Stimulated activated CD8-positive, alpha-beta memory T cell treated with anti-CD3 and anti-CD28 coated beads, Interleukin-2, amount 100 ng/mL, for 1 hour (primary cell): ENCODE measurements around the gene SP7.
A peak's percentile ranks its signal among the peaks of the same experiment; 100 is the strongest.
"Not testable (repeated sequence)": the region's sequence is repeated elsewhere in the genome, so short reads cannot be mapped to it uniquely, and the experiment has no call there.

Experiments used
- DNase-seq, 2 donors: peaks; one replicate each; pipeline ENCODE4 v3.0.0-alpha.2; 2020; ENCODE audit warnings: low read depth in 2 of 2

SP7 gene

DNA sequence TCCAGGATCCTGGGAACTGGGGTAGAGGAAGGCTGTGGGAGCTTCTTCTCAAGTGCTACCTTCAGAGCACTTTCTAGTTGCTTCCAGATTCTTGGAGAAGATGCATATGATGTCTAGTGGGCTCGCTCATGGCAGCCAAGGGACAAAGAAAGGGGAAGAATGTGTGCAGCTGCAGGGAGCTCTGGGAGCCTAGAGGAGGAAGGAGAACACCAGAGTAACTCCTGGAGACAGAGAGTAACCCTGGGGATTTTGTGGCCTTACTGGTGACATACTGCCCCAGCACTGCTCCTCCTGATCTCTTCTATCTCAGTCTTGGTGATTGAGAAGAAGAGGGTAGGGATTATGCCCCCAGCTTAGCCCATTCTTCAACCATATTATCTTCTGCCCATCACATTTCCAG is 10.3 kb upstream of the SP7 start:
- no peak for DNase-seq

DNA sequence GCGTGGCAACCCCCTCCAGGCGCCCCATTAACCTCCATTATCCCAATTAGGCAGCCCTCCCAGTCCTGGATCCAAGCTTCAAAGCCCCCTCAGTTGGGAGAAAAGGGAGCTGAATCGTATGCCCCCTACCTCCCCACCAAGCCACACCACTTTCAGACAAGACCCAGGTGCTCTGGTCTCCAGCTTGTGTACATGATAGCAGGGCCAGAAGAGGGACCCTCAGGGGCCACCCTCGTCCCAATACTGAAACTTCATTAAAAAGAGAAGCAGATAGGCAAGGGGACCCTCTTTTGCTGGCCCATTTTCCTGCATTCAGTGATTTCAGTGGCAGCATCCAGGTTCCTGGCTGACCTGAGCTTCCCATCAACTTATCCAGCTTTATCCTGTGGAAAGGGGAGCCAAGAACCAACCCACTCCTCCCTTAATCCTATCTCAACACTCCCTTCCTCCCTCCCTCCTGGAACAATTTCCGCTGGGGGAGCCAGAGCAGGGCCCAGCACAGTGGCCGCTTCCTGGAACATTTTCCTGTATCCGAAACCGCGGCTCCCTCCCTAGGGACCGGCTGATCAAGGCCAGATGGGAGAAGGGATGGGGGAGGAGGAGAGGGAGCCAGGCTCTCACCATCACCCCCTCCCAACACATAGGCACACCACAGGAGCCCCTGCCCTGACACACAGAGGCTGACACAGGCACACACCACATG is 9.5 kb upstream of the SP7 start:
- DNase-seq: no peak

DNA sequence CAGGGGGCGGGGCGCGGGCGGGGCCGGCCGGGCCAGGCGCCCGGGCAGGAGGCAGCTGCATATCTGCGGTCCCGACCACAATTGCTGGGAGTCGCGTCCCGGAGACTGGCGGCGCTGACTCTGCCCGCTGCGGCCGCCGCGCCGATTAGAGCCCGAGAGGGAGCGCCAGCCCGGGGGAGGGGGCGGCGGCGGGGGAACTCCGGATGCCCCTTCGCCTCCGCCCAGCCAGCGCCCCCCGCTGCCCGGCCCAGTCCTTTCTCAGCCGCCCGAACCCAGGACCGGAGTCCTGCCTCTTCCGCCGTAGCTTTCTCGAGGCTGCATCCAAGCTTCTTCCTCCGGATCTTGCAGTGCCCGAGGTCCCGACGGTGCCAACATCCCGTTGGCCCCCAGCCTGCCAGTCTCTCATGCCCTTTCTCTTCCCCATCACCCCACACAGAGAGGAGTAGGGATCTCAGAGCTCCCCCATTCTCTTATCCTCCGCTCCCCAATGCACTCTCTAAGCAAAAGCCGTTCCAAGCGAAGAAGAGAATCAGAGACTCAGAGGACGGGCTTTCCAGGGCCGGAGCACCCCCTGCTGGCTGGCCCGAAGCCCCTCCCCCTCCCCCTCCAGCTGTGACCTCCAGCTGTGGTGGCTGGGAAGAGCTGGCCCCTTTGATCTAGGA is 8.8 kb upstream of the SP7 start:
- peak; percentile 47 to 51 for DNase-seq

DNA sequence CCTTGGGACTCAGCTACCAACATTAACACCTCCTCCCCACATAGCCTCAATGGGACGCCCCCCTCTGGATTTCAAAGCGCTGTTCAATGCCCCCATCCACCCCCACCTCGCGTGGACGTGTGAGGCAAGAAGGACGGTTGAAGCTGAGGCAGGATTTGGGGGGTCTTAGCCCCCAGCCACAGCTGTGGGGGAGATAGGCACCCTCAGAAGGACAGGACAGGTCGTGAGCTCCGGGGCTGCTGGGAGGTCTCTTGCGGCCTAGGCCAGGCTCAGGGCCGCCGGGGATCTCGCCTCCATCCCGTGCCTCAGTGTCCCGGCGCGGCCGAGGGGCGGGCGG is 8.3 kb upstream of the SP7 start:
- no peak for DNase-seq

DNA sequence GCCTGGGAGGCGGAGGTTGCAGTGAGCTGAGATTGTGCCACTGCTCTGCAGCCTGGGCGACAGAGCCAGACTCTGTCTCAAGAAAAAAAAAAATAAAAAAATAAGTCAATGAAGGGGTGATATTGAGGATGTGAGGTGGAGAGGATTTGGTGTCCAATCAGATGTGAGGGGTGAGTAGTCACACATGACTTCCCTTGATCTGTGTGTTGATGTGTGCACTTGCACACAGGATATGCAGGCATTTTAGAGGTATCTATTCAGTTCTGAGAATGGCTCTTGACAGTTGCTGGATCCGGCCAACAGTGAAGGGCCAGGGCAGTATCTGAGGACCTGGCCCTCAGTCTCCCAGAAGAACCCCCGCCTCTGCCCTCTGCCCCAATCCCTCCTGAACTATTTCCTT is 7.8 kb upstream of the SP7 start:
- no peak for DNase-seq

DNA sequence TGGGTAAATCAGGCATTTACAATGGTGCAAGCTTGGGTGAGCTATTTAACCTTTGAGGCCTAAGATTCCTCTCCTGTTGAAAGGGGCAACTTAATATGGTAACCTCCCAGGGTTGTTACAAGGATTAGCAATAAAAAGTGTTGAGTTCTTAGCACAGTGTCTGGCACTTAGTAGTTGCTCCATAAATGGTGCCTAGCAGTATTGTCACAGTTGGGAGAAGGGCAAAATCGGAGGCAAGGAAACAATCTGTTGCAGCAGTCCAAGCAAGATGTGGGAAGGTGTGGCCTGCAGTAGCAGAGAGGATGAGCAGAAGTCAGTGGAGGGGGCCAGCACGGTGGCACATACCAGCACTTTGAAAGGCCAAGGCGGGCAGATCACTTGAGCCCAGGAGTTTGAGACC is 7.3 kb upstream of the SP7 start:
- DNase-seq: no peak

DNA sequence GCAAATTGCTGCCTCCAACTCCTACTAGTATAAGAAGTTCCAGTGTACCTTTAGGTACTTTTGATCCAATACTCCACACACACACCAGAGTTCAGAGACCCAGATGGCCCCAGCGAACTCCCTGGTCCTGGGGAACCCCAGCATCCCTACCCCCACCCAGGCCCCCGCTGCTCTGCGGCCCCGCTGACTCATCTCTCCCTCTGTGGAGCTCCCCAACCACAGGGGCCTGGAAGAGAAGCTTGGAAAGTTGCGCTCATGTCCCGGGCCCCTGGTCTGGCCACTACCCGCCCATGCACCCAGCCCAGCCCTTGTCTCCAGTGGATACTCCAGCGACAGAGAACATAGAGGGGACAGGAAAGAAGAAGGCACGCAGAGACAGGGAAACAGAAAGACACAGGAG is 4.2 kb upstream of the SP7 start:
- DNase-seq: no peak

DNA sequence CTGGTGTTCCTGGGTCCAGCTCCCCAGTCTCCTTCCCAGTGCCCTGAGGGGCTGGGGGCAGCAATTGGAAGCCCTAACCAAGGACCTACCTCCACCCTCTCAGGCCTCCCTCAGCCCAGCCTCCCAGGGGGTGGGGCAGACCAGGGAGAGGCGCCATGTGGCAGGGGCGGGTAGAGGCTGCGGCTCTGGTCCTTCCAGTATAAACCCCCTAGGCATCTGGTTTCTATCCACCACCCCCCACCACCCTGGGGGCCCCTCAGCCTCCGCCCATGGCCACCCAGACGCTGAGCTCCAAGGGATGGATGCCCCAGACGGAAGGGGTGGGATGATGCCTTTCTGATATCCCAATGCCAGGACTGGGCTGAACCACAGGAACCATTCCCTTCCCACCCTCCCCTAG is 2.8 kb upstream of the SP7 start:
- DNase-seq: no peak

DNA sequence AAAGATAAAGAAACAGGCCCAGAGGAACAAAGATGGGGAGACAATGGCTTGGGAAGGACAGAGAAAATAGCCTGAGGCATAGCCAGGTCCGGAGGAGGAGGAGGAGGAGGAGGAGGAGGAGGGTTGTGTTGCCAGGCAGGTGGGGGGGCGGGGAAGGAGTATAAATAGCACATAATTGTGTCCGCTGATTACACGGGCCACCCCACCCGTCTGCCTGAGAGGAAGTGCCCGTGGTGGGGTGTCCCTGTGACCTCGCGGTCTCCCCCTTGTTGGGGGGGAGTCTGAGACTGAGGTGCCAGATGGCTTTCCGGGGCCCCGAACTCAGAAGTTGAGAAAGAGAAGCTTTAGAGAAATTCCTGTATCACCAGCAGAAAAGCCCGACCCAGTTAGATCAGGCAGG is 1.9 kb upstream of the SP7 start:
- DNase-seq: no peak

DNA sequence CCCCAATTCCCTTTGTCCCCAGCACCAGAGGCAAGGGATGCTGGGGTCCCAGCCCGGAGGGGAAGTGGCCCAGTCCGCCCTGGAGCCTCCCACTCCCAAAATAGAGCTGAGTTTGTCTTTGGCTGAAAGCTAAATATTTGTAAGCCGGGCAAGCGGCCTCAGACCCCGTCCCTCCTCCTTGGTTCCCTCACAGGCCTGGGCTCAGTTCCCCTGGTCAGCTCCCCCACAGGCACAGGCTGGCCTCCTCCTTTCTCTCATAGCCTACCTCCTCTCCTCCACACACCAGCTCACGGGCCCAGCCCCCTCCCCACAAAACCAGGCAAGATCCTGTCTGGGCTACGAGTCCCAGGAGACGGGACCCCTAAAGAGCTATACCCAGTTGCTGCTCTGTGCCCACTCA is 1.3 kb downstream of the SP7 start:
- DNase-seq: no peak

DNA sequence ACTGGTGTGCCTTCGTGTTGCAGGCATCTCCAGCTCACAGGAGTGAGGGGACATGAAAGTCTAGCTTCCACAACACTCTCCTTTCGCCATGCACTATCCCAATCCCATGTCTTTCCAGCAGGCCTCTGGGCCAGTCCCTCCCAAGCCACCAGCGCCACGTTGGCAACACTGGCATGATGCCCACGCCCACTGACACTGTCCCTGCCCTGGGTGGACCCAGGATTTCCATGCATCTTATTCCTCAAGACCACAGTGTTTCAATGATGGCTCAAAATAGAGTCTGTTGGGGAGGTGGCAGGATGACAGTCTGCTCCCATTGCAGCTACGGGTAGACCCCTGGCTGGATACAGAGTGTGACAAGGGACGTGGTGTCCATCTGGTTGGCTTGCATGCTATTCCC is 2.3 kb downstream of the SP7 start:
- DNase-seq: no peak

DNA sequence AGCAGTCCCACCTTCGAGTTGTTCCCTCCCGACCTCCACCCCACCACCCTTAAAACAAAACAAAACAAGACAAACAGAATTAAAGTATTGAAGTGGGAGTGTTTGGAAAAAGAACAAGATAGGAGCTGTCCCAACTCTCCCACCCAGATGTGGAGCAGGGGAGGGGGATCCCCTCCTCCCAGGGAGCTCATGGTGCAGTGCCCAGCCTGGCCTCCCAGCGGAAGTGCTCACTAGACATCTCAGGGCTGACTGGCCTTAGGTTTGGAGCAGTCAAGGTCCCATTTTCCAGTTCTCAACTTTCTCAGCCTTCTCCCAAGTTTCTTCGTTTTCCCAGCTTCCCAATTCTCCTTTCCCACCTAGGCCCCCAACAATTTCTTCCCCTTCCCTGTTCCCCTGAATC is 2.9 kb downstream of the SP7 start:
- DNase-seq: no peak

DNA sequence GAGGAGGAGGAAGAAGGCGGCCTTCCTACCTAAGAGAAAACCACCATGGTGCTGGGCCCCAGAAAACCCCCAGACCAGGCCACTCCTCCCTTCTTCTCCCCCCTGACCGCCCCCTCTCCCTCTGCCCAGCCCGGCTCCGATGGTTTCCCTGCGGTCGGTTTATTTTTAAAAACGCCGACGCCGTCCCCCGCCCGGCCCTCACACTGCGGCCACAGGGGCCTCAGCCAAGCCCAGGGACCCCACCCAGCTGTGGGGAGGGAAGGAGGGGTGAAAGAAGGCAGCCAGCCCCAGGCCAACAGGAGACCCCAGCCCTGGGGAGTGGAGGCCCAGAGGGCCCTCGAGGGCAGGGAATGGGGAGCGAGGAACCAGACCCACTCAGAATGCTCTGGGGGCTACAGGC is 3.4 kb downstream of the SP7 start:
- DNase-seq: no peak

DNA sequence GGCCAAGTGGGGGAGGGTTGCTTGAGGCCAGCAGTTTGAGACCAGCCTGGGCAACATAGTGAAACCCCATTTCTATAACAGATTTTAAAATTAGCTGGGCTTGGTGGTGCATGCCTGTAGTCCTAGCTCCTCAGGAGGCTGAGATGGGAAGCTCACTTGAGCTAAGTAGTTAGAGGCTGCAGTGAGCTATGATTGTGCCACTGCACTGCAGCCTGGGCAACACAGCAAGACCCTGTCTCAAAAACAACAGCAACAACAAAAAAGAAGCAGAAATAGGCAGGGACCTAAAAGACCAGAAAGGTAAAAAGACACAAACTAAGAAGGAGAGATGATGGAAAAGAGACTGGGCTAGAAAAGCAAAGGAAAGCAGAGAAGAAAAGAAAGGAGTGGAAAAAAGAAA is 3.8 kb downstream of the SP7 start:
- DNase-seq: not testable (repeated sequence)

DNA sequence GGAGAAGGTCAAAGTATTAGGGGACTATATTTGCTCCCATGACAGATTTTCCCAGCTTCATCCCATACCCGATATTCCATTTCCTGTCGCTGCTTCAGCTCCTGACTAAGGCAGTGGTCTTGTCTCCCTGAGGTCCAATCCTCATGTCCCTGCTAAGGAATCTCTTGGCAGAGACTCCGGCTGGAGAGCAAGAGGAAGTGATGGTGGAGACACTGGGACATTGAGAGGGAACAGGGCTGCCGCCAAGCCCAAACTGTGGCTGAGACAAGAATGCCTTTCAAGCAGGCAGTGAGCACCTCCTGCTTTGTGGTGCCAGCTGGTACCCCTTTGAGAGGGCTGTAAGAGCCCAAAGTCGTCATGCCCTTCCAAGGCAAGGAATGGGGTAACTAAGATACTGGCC is 5.5 kb downstream of the SP7 start:
- no peak for DNase-seq

DNA sequence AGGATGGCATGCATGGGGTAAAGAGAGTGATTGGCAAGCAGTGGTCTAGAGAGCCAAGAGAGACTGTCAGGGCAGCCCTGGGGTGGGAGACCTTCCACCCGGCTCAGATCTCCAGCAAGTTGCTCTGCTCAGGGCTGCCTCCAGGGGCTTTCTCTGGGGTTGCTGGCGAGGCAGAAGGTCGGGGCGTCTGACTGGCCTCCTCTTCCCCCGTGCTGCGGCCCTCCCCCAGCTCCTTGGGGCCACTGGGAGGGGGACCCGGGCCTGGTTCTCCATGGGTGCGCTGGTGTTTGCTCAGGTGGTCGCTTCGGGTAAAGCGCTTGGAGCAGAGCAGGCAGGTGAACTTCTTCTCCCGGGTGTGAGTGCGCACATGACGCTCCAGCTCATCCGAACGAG is 8.1 kb downstream of the SP7 start:
- no peak for DNase-seq

DNA sequence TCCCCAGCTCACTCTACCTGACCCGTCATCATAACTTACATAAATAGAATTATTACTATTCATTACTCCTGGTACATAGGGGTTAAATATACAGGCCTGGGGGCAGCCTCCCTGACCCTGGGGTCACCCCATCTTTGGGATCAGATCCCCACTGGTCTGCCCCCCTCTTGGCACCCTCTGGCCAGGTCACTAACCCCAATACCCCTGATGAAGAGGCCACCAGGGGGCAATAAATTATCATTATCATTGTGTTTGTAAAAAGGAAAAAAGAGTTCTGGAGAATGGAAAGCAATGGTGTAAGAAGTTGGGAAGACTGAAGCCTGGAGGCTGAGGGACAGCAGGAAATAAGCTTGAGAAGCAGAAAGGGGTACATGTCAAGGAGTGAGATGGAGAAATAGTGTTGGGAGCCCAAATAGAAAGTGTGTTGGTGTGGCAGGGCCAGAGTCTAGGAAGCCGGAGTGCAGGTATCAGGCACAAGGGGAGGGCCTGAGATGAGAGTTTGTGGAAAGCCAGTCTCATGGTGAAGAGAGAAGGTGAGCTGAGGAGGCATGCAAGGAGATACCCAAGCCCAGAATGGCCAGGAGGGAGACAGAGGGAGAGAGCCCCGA is 8.6 kb downstream of the SP7 start:
- no peak for DNase-seq

DNA sequence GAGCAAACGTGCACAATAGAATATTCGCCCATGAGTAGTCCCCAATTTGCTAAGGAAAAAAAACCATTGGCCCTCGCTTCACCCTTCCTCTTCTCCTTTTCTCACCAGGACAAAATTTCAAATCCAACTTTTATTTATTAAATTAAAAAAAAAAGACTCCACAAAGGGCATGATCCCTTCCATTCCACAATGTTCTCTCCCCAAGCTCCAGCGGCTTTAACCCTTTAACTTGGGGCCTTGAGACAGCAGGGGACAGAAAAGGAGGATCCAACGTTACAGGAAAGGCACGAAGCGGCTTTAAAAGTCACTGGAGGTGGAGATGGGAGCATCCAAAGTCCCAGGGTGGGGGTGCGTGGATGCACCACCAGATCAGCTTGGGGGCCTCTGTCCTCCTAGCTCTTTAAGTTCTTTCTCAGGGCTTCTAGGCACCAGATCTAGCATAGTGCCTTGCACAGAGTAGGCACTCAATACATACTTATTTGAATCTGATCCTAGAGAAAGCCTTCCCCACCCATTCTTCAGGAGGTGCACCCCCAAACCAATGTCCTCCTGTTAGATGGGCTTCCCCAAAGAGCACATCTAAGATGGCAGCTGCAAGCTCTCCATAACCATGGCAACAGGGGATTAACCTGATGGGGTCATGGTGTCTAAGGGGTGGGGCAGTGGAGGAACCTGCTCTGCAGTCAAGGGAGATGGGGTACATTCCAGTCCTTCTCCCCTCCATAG is 9.5 kb downstream of the SP7 start:
- DNase-seq: no peak

DNA sequence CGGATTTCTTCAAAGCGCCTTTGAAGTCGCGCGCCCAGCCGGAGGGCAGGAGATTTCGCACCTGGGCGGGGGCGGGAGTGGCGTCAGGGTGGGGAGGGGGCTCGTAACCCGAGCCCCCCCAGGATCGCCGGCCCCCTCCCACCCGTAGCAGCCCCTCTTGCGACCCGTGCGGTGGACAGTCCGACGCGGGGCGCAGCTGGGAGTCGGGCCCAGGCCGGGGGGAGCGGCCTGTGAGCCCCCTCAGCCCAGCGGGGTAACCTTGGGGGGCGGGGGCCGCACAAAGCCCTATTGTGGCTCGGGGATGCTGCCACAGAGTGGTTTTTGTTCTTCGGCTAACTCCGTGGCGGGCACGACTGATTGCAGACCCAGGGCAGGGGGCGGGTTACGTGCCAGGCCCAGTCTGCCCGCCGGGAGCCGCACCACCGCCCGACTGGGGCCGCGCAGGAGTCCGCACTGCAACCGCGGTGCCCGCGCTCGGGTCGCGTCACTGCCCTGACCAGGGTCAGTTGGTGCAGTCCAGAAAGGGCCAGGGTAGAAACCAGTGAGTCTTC is 10.6 kb downstream of the SP7 start:
- no peak for DNase-seq

DNA sequence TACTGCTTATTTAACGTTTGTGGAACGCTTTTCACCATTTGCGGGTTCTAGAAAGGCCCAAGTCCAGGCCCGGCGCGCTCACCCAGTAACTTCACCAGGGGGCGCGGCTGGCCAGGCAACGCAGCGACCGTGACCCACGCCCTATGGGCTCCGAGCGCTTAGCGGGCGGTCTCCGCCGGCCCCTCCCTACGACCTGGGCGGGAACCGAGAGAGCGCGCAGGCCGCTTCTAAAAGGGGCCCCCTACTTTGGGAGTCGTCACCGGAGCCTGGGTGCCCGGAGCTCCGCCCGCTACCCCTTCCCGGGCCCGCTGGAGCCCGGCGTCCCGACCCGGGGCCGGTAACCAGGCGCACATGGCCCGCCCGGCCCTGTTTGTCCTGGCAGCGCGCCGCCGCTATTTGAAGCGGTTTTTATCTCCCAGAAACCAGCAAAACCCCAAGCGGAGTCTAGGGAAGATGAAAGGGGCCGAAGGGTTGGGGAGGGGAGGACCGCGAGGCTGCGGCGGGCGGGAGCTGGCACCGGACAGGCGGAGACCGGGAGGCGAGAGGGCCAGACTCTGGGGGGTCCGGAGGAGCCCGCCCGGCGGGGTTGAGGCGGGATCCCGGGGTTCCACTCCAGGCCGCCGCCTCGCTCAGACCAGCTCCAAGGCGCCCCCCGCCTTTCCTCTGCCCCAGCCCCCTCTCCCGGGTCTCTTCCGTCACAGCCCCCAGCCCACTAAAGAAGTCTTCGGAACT is 11.2 kb downstream of the SP7 start:
- peak; percentile 67 to 78 for DNase-seq

DNA sequence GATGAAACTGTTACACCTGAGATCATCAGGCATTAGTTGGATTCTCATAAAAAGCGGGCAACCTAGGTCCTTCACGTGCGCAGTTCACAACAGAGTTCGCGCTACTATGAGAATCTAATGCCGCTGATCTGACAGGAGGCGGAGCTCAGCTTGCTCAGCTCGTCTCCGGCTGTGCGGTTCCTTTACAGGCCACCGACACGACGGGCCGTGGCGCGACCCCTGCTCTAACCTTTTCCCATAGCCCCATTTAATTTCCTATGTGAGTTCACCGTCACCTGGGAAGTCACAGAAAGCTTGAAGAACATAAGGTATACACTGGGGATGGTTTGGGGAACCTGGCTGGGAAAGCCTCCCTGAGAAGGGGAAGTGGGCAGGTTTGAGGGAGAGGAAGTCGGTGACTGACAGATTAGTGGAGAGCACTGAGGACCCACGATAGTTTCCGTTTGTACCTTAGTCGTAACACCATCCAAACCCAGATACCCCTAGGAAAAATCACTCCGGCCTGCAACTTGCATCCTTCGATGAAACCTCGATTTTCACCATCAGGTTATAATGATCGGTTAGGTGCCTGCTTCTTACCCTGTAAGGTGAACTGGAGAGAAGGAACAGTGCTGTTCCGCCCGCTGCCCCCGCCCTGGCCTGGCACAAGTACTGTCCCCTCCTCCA is 11.9 kb downstream of the SP7 start:
- peak; percentile 14 to 34 for DNase-seq
